Measurements from ENCODE around the gene MYMX. TPM values are rescaled to one million over a fixed set of nuclear protein-coding genes. Genes with fewer than 3 reads are reported as not detected.

The MYMX gene
- total and polyA plus RNA-seq, 4 donors = 0.14 TPM; not detected in 3

GRCh38 chr6:44243345-44243744 is 26.6 kb downstream of the MYMX start:
- Histone ChIP-seq H3K27ac (ENCODE audit: low read depth in 1 of 2, low read length in 2 of 2) (no peak overlapping the region), H3K4me3 (ENCODE audit: low read depth in 1 of 3, low read length in 3 of 3) (no peak overlapping the region), H3K27me3 (ENCODE audit: control insufficient read depth in 4 of 4, insufficient read depth in 4 of 4, low read length in 3 of 4) (no peaks in the 10 kb centered on the region), H3K36me3 (ENCODE audit: control insufficient read depth in 4 of 4, insufficient read depth in 3 of 4, low read depth in 1 of 4, low read length in 3 of 4) (no peaks in the 10 kb centered on the region), H3K4me1 (ENCODE audit: control insufficient read depth in 4 of 4, insufficient read depth in 4 of 4, low read length in 3 of 4) (peaks cover 3 to 8% (median 6%) of the 10 kb centered on the region in 4 donors), H3K9me3 (ENCODE audit: control insufficient read depth in 4 of 4, low read length in 3 of 4) (no peaks in the 10 kb centered on the region), H3K9ac (ENCODE audit: low read depth in 1 of 2, low read length in 2 of 2) (no peak overlapping the region)
- no peak for DNase-seq (ENCODE audit: low spot score)
- TF ChIP-seq, protein P1, sequence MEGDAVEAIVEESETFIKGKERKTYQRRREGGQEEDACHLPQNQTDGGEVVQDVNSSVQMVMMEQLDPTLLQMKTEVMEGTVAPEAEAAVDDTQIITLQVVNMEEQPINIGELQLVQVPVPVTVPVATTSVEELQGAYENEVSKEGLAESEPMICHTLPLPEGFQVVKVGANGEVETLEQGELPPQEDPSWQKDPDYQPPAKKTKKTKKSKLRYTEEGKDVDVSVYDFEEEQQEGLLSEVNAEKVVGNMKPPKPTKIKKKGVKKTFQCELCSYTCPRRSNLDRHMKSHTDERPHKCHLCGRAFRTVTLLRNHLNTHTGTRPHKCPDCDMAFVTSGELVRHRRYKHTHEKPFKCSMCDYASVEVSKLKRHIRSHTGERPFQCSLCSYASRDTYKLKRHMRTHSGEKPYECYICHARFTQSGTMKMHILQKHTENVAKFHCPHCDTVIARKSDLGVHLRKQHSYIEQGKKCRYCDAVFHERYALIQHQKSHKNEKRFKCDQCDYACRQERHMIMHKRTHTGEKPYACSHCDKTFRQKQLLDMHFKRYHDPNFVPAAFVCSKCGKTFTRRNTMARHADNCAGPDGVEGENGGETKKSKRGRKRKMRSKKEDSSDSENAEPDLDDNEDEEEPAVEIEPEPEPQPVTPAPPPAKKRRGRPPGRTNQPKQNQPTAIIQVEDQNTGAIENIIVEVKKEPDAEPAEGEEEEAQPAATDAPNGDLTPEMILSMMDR (IDR thresholded peaks at IDR 0.05; ENCODE audit: low read depth, low read length, missing input control) = no peak
- TF ChIP-seq GABPA (IDR thresholded peaks at IDR 0.05 in 1 of 2, conservative IDR thresholded peaks at IDR 0.05 in 1 of 2) (no peak), FOXA2 (IDR thresholded peaks at IDR 0.05) (no peak), SP1 (IDR thresholded peaks at IDR 0.05) (no peak), RAD21 (IDR thresholded peaks at IDR 0.05) (no peak), YY1 (IDR thresholded peaks at IDR 0.05) (no peak), MAX (IDR thresholded peaks at IDR 0.05) (no peak), RXRA (IDR thresholded peaks at IDR 0.05) (no peak), NR2F2 (IDR thresholded peaks at IDR 0.05) (no peak), TAF1 (conservative IDR thresholded peaks at IDR 0.05) (no peak)
- TF ChIP-seq, protein P2, sequence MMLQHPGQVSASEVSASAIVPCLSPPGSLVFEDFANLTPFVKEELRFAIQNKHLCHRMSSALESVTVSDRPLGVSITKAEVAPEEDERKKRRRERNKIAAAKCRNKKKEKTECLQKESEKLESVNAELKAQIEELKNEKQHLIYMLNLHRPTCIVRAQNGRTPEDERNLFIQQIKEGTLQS (IDR thresholded peaks at IDR 0.05) = no peak
- 92% methylated on average over 7 of the region's 7 CpGs for WGBS

- WGBS = 75% methylated on average over 12 of the region's 12 CpGs
- Histone ChIP-seq H3K36me3 (ENCODE audit: control insufficient read depth in 4 of 4, insufficient read depth in 3 of 4, low read depth in 1 of 4, low read length in 3 of 4) (peaks cover 2 to 18% (median 13%) of the 10 kb centered on the region in 4 donors), H3K4me1 (ENCODE audit: control insufficient read depth in 4 of 4, insufficient read depth in 4 of 4, low read length in 3 of 4) (peaks cover 5 to 25% (median 20%) of the 10 kb centered on the region in 4 donors), H3K27ac (ENCODE audit: low read depth in 1 of 2, low read length in 2 of 2) (peak overlapping the region; percentile 99 to 100), H3K27me3 (ENCODE audit: control insufficient read depth in 4 of 4, insufficient read depth in 4 of 4, low read length in 3 of 4) (no peaks in the 10 kb centered on the region), H3K4me3 (ENCODE audit: low read depth in 1 of 3, low read length in 3 of 3) (peak overlapping the region; percentile 28 to 74 (median 48)), H3K9me3 (ENCODE audit: control insufficient read depth in 4 of 4, low read length in 3 of 4) (no peaks in the 10 kb centered on the region), H3K9ac (ENCODE audit: low read depth in 1 of 2, low read length in 2 of 2) (peak overlapping the region; percentile 32 to 93)
- no peak for TF ChIP-seq FOXA1 (IDR thresholded peaks at IDR 0.05)
- TF ChIP-seq, protein P1 (IDR thresholded peaks at IDR 0.05; ENCODE audit: low read depth, low read length, missing input control) = no peak
- no peak for TF ChIP-seq GABPA (IDR thresholded peaks at IDR 0.05 in 1 of 2, conservative IDR thresholded peaks at IDR 0.05 in 1 of 2)
- TF ChIP-seq RXRA (IDR thresholded peaks at IDR 0.05) = no peak
- no peak for TF ChIP-seq YY1 (IDR thresholded peaks at IDR 0.05)
- TF ChIP-seq JUND (IDR thresholded peaks at IDR 0.05) = no peak
- no peak for TF ChIP-seq TAF1 (conservative IDR thresholded peaks at IDR 0.05)
- TF ChIP-seq, protein P2 (IDR thresholded peaks at IDR 0.05) = no peak
- no peak for TF ChIP-seq MAX (IDR thresholded peaks at IDR 0.05)
- TF ChIP-seq EGR1 (IDR thresholded peaks at IDR 0.05; ENCODE audit: low read depth in 2 of 2) = no peak
- TF ChIP-seq HNF4A (conservative IDR thresholded peaks at IDR 0.05) = no peak
- TF ChIP-seq ZBTB33 (IDR thresholded peaks at IDR 0.05) = no peak
- no peak for TF ChIP-seq RAD21 (IDR thresholded peaks at IDR 0.05)
- no peak for TF ChIP-seq HNF4G (IDR thresholded peaks at IDR 0.05)
- TF ChIP-seq, protein P3, sequence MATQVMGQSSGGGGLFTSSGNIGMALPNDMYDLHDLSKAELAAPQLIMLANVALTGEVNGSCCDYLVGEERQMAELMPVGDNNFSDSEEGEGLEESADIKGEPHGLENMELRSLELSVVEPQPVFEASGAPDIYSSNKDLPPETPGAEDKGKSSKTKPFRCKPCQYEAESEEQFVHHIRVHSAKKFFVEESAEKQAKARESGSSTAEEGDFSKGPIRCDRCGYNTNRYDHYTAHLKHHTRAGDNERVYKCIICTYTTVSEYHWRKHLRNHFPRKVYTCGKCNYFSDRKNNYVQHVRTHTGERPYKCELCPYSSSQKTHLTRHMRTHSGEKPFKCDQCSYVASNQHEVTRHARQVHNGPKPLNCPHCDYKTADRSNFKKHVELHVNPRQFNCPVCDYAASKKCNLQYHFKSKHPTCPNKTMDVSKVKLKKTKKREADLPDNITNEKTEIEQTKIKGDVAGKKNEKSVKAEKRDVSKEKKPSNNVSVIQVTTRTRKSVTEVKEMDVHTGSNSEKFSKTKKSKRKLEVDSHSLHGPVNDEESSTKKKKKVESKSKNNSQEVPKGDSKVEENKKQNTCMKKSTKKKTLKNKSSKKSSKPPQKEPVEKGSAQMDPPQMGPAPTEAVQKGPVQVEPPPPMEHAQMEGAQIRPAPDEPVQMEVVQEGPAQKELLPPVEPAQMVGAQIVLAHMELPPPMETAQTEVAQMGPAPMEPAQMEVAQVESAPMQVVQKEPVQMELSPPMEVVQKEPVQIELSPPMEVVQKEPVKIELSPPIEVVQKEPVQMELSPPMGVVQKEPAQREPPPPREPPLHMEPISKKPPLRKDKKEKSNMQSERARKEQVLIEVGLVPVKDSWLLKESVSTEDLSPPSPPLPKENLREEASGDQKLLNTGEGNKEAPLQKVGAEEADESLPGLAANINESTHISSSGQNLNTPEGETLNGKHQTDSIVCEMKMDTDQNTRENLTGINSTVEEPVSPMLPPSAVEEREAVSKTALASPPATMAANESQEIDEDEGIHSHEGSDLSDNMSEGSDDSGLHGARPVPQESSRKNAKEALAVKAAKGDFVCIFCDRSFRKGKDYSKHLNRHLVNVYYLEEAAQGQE (IDR thresholded peaks at IDR 0.05) = no peak
- TF ChIP-seq FOXA2 (IDR thresholded peaks at IDR 0.05) = no peak
- no peak for TF ChIP-seq SP1 (IDR thresholded peaks at IDR 0.05)
- no peak for TF ChIP-seq NR2F2 (IDR thresholded peaks at IDR 0.05)
- DNase-seq (ENCODE audit: low spot score) = no peak
Measured at GRCh38 chr6:44245391-44245911, 28.7 kb downstream of the MYMX start.

Measured in liver (tissue), 9 donors.